NCI-H510A (cell line): ENCODE data around the gene FXYD4.
A peak's percentile ranks its signal among the peaks of the same experiment; 100 is the strongest.

Experiments used
- DNase-seq: peaks from one replicate; lab custom pipeline; 2025; lab: John Stamatoyannopoulos, UW

The FXYD4 gene

DNA sequence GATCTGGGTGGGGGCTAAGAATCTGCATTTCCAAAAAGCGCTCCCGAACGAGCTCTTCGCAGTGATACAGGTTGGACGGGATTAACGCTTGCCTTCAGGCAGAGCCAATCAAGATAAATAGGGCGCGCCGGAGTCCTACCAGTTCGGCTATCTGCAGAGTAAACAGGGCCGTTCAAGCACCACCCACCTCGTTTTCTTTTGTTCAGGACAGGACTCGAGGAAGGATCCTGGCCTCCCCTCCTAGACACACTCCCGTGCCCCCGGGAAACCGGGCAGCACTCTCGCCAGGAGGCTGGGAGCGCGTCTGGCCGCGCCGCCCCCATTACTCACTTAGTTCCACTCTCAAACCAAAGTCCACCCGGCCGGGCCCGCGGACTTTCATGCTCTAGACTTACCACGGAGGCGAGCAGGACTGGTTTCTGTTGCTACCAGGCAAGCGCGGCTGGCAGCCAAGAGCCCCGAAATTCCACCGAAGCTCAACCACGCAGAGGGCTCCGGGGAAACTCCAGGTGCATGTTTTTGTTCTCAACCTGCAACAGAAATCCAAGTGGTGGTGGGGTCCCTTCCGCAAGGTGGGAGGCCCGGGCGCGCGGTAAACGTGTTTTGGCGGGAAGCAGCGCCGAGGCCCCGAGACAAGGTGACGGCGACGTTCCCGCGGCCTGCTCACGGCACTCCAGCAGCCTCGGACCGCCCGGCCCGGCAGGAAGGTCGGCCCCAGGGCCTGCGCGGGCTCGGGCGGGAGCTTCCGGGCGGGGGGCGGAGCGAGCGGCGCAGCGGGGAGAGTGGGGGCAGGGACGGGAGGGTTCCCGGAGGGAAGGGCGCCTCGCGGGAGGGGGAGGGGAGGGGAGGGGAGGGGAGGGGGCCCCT, 24.9 kb downstream of the FXYD4 start:
- peak; percentile 69 for DNase-seq

DNA sequence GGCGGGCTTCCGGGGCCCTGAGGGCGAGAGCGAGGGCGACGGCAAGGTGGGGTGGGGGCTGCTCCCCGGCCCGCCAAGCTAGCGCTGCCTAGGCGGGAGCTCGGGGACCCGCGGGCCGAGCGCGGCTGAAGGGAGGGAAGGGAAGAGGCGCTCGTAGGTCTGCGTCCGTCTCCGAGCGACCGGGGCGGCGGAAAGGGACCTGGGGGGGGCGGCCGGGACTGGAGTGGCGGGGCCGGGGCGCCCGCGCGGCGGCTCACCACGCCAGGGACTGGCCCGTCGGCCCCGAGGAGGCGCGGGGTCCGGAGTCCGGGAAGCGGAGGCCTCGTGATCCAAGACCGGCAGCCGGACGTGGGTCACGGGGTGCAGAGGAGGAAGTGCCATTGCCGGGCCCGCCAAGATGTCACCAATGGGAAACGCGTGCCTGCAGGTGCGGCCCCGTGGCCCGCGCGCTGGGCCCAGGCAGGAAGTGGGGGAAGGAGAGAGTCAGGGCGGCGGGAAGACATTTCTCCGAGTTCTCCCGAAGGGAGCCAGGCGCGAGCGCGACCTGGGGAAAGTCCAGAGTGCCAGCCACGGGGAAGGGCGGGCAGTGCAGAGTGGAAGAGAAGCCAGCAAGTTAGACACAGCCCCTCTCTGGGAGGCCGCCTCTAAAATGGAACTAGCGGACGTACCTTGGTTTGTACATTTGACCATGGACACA, 25.6 kb downstream of the FXYD4 start:
- peak; percentile 68 for DNase-seq

DNA sequence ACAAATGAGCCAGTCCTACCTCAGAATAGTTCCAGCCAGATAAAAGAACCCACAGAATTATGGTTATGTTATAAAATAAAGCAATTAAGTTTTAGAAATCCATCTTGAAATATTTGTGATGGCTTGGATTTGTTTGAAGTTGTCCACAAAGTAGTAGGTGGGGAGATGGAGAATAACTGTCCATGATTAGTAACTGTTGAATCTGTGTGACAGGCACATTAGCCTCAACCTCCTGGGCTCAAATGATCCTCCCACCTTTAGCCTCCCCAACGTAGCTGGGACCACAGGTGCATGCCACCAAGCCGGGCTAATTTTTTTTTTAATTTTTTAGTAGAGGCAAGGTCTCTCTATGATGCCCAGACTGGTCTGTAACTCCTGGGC, 27.5 kb downstream of the FXYD4 start:
- DNase-seq, result no peak

DNA sequence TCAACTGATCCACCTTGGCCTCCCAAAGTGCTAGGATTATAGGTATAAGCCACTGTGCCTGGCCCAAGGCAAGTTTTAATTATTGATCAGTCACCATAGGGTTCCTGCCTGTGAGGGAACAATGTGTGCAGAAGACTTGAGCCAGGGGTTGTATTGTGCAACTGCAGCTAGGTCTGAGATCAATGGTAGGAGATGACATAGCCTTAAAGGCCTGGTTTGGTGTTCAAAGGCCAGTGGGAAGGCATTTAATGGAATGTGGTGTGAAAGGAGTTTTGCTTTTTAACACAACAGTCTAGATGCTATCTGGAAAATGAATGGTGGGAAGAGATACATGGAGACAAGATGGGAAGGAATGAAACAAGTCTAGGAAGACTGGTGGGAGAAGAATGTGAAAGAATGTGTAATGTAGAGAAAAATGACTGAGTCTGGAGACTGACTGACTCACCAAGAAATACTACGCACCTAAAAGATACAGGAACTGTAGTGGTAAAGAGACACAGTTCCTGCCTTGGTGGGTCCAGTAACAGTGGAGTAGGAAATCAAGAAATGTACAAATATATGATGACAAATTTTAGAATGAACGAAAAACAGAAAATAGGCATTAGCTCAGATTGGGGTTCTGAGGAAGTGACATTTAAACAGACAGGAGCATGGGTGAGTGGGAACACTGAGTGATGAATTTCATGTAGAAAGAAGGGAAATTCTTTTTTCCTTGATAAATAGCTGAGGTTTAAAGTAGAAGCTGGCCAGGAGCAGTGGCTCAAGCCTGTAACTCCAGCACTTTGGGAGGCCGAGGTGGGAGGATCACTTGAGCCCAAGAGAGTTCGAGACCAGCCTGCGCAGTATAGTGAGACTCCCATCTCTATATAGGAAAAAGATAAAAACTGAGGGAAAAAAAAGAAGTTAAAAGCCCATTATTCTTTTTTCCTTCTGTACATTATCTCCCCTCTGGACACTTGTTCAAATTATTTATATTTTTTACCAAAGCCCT, 28.2 kb downstream of the FXYD4 start:
- DNase-seq, result no peak

DNA sequence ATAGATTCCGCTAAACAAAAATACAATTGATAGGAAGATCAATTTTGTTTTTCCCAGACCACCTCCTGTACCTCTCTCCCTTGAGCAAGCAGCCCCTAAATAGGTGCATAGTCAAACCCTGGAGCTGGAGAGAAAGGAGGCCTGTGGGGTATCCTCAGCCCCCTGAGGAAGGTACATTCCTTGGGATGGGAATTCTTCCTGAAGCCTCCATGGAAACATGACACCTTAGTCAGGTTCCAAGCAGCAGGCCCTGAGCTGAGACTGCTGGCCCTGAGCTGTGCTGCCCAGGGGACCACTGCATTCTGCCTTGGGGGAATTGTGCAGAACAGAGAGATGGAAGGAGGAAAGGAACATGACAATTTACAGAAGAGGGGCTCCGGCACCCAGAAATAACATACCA, 30.2 kb downstream of the FXYD4 start:
- DNase-seq, result no peak

DNA sequence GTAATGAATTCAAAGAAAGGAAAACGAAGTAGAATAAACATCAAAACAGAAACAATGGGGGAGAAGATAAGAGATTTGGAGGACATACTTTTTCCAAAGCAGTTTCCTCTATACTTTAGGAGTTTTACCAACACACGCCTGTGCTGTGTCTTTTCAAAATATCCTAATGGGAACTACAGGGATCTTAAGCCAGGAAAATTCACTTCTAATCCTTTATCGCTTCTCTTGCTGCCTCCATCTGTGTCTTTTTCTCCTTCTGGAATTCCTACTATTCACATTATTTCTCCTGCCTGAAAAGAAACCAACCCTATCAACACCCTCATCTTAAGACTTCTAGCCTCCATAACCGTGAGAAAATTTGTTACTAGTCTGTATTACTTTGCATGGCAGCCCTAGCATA, 30.7 kb downstream of the FXYD4 start:
- DNase-seq, result no peak

DNA sequence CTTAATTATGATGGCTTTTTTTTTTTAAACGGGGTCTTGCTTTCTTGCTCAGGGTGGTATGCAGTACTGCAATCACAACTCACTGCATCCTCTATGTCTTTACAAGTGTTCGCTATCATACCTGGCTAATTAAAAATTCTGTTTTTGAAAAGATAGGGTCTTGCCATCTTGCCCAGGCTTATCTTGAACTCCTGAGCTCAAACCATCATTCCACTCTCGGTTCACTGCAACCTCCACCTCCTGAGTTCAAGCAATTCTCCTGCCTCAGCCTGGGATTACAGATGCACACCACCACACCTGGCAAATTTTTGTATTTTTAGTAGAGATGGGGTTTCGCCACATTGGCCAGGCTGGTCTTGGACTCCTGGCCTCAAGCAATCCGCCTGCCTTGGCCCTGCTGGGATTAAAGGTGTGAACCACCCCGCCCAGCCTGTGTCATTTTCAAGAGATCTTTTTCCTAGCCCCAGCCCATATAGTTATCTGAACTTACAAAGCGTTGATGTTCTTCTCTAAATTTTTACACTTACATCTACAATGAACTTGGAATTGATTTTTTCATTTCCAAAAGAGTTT, 31.5 kb downstream of the FXYD4 start:
- DNase-seq, result no peak

DNA sequence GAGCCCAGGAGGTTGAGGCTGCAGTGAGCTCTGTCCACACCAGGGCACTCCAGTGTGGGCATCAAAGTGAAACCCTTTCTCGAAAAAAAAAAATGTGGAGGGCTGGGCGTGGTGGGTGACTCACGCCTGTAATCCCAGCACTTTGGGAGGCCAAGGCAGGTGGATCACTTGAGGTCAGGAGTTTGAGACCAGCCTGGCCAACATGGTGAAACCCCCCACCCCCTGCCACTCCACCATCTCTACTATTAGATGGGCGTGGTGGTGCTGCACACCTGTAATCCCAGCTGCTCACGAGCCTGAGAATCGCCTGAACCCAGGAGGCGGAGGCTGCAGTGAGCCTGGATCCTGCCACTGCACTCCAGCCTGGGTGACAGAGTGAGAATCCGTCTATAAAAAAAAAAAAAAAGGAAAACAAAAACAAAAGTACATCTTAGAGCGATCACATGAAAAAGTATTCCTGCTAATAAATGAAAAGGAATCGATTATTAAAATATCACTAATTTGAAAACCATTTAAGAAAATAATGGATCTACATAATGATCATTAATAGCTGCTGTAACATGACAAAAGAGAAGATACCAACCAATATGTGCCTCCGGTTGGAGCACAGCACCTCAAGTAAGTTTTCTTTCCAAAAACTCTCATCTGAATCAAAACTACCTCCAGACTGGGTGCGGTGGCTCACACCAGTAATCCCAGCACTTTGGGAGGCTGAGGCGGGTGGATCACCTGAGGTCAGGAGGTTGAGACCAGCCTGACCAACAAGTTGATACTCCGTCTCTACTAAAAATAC, 32.7 kb downstream of the FXYD4 start:
- no peak for DNase-seq

DNA sequence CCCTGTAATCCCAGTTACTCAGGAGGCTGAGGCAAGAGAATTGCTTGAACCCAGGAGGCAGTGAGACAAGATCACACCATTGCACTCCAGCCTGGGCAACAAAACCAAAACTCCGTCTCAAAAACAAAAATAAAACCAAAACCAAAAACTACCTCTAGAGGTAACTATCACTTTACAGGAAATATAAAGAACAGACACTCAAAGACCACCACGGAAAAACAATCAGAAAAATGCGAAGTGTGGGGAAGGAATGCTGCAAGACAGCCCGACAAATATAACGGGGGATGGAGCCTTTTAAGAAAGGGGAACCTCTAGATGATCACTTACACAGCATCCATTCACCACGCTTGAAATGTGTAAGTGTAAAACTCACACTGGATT, 33.3 kb downstream of the FXYD4 start:
- DNase-seq, result no peak

DNA sequence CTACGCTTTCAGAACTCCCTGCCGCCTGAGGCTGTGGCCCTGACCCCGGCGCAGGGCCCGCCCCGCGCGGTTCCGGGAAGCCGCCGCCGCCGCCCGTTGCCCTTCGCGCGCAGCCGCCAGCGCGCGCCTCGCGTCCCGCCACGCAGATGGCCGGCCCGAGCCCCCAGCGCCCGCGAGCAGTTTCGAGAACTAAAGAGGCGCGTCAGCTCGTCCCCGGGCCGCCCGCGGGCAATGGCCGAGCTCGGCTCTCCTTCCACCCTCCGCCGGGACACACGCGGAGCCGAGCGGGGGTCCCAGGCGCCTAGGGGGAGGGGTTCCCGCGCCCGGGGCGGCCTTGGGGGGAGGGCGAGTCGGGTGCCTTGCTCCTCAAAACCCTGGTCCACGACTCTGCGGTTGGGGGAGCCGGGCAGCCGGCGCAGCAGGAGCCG, 35.7 kb downstream of the FXYD4 start:
- no peak for DNase-seq

DNA sequence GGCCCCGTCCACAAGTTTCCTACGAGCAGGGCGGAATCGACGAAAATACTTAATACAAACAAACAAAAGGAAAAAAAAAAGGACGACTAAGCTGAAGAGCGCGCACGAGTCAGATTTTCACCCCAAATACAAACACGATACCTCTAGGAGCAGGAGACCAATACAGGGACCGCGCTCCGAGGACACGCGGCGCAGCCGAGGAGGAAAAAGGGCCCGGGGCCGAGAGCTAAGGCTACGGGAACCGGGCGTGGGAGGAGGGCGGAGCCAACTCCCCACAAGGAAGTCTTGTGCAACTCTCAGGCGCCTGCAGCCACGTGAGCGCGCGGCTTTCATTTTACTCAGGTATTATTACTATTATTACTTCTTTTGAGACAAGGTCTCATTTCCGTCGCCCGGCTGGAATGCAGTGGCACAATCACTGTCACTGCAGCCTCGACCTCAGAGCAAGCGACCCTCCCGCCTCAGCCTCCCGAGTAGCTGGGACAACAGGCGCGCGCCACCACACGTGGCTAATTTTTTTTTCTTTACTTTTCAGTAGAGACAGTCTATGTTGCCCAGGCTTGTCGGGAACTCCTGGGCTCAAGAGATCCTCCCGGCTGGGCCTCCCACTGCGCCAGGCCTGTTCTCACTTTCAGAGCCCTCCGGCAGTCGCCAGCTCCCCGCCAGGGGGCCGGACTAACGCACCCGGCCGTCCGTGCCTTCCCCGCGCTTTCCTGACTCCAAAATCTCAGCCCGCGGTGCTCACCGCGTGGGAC, 36.3 kb downstream of the FXYD4 start:
- DNase-seq, result peak; percentile 67

DNA sequence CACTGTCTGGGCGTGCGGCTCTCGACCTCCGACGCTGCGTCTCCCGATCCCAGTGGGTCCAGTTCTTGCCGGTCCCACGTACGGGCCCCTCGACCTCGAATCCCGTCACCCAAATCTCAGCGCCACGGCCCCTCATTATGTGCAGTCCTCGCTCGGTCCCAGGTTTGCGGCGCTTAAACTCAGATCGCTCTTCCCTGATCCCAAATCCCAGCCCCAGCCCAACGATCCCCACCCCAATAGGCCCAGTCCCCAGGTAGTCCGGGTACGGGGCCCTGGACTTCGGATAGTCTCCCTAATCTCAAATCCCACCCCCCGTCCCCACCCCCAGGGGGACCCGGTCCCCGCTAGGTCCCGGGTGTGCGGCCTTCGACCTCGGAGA, 36.9 kb downstream of the FXYD4 start:
- no peak for DNase-seq

DNA sequence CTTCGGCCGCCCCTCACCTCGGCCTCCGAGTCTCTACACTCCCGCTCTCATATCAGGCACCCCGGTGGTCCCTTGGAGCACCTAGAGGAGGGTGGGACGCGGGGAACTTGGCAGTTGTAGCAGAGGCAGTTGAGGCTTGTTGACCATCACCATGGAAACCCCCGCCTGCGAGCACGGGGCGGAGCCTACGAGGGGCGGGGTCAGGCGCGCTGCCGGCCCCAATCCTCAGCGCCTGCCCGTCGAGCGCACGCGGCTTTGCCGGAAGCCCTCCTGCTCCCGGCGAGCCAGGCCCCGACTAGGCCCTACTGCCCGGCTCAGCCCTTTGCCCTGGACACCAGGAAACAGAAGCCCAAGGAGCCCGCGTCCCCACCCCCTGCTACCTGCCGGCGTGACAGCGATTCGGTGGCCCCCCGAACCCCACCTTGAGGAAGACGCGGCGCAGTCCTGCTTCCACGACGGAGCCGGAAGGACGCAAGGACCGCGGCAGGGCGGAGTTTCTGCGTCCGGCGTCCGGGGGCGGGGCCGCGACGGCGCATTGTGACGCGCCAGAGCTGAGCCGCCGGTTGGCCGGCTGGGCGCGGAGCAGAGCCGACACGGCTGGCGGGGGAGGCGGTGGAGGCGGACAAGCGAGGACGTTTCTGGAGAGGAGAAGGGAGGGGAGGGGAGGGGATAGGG, 37.4 kb downstream of the FXYD4 start, which contains the start of gene HNRNPF:
HNRNPF (minus strand) TSS at position 477 of the 675 bp plus-strand sequence. CDS start 21,302 bp downstream, outside the sequence.
- peak; percentile 76 for DNase-seq

DNA sequence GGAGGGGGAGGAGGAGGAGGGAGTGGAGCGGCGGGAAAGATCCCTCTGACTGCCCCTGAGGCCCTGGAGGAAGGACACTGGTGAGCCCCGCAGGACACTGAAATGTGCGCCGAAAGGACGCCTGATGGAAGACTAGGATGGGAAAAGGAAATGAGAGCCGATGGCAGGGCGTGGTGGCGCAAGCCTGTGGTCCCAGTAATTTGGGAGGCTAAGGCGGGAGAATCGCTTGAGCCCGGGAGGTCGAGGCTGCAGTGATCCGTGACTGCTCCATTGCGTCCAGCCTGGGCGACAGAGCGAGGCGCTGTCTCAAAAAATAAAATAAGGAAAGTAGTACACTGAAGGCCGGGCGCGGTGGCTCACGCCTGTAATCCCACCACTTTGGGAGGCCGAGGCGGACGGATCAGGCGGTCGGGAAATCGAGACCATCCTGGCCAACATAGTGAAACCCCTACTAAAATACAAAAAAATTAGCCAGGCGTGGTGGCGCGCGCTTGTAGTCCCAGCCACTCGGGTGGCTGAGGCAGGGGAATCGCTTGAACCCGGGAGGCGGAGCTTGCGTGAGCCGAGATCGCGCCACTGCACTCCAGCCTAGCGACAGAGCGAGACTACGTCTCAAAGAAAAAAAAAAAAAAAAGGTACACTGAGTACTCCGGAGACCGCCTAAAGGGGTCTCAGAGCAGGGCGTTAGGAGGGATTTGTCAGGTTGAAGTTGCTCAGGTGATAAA, 38.1 kb downstream of the FXYD4 start:
- DNase-seq, result no peak

DNA sequence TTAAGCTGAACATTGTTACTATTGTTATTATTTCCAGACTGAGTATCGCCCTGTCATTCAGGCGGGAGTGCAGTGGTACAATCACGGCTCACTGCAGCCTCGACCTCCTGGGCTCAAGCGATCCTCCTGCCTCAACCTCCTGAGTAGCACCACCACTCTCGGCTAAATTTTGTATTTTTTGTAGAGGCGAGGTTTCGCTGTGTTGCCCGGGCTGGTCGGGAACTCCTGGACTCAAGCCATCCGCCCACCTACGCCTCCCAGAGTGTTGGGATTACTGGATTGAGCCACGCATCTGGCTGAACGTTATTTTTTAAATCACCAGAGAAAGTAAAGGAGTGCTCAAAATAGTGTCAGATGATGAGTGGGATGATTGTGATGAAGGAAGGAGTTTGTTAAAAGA, 38.9 kb downstream of the FXYD4 start:
- no peak for DNase-seq

DNA sequence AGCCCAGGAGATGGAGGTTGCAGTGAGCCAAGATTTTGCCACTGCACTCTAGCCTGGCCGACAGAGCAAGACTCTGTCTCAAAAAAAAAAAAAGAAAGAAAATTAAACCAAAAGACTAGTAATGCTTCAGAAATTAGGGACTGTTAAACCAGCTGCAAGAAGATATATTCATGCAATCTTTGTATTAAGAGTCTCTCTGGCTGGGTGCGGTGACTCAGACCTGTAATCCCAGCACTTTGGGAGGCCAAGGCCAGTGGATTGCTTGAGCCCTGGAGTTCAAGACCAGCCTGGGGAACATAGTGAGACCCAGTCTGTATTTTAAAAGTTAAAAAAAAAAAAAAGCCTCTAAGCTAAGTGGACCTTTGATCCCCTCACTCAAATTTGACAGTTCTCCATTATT, 40.1 kb downstream of the FXYD4 start:
- no peak for DNase-seq

DNA sequence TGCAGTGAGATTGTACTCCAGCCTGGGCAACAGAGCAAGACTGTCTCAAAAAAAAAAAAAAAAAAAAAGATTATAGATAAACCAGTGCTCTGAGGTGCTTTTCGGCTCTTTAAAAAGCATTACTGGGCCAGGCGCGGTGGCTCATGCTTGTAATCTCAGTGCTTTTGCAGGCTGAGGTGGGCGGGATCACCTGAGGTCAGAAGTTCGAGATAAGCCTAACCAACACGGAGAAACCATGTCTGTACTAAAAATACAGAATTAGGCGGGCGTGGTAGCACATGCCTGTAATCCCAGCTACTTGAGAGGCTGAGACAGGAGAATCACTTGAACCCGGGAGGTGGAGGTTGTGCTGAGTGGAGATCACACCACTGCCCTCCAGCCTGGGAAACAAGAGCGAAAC, 44.1 kb downstream of the FXYD4 start:
- DNase-seq, result no peak

DNA sequence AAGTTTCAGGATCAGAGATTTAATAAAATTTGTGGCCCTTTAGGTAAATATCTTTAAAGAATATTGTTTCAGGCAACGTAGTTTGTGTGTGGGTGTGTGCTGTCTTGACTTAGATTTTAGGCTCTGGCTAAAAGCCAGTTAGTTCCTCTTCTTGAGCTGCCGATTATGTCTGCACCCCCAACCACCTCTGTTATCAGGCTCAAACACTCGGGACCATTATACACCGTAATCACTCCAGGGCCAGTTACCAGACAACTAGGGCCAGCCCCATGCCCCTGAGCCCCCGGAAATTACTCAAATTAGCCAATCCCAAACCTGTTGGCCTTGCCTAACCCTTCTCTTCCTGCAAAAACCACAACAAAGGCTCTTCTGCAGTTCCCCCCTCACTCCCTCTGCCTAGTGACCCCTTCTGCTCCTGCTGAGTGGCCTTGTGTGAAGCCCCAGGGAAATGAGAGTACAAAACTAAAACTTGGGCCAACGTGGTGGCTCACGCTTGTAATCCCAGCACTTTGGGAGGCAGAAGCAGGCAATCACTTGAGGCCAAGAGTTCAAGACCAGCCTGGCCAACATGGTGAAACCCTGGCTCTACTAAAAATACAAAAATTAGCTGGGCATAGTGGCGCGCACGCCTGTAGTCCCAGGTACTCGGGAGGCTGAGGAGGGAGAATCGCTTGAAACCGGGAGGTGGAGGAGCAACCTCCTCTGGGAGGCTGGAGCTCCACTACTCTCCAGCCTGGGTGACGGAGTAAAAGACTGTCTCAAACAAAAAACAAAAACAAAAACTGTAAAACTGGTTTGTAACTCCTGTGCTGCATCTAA, 46.7 kb downstream of the FXYD4 start:
- DNase-seq, result no peak
